Mesodermal cell (in vitro differentiated cells): ENCODE results near the gene GPBP1.
"Not testable (repeated sequence)": the region's sequence is repeated elsewhere in the genome, so short reads cannot be mapped to it uniquely, and the experiment has no call there.

ENCODE experiments used
- H3K27ac ChIP-seq: 2 replicates; pipeline ENCODE4 v1.7.0; 2013; ENCODE audit warnings: mild to moderate bottlenecking, low read depth, low read length, moderate library complexity; ENCODE audit not compliant: severe bottlenecking
- H3K36me3 ChIP-seq: 2 replicates; pipeline ENCODE4 v1.7.1; 2013; ENCODE audit warnings: mild to moderate bottlenecking, low read length, moderate library complexity; ENCODE audit not compliant: control insufficient read depth, insufficient read depth
- H3K4me1 ChIP-seq: one replicate; pipeline ENCODE4 v1.7.1; 2013; ENCODE audit warnings: mild to moderate bottlenecking, low read length; ENCODE audit not compliant: insufficient read depth, control insufficient read depth, poor library complexity, severe bottlenecking
- H3K4me3 ChIP-seq: 2 replicates; pipeline ENCODE4 v1.7.0; 2013; ENCODE audit warnings: low read length, control low read depth, mild to moderate bottlenecking; ENCODE audit not compliant: insufficient read depth, poor library complexity, severe bottlenecking; ENCODE audit errors: extremely low read depth
- H3K9me3 ChIP-seq: 2 replicates; pipeline ENCODE4 v1.7.1; 2013; ENCODE audit warnings: mild to moderate bottlenecking, low read length, moderate library complexity; ENCODE audit not compliant: control insufficient read depth
- WGBS, 2 experiments: methylation state at CpG; one replicate each; pipeline ENCODE4 v1.1.5; 2013; ENCODE audit warnings: missing lambda C conversion rate in 2 of 2; ENCODE audit not compliant: insufficient coverage in 2 of 2; 5-methylcytosine and 5-hydroxymethylcytosine counted together

GPBP1 gene

GRCh38 chr5:57191163-57191562 is 17.3 kb downstream of the GPBP1 start:
- Histone ChIP-seq H3K36me3 (peaks cover 46% of the 10 kb centered on the region), H3K4me1 (no peaks in the 10 kb centered on the region), H3K27ac (no peak overlapping the region), H3K9me3 (no peaks in the 10 kb centered on the region), H3K4me3 (no peak overlapping the region)
- WGBS, 2 experiments = 97 to 99% methylated on average over 5 of the region's 5 CpGs

- Histone ChIP-seq H3K4me1 (no peaks in the 10 kb centered on the region), H3K36me3 (peaks cover 54% of the 10 kb centered on the region), H3K27ac (no peak overlapping the region), H3K9me3 (no peaks in the 10 kb centered on the region), H3K4me3 (no peak overlapping the region)
- 90 to 100% methylated on average over 2 of the region's 2 CpGs for WGBS, 2 experiments
Observed at GRCh38 chr5:57191986-57192385, 18.1 kb downstream of the GPBP1 start.

- H3K36me3 ChIP-seq = peaks cover 59% of the 10 kb centered on the region
- WGBS, 2 experiments = 97% methylated on average over 5 of the region's 6 CpGs
- H3K4me3 ChIP-seq = not testable (repeated sequence)
Observed at GRCh38 chr5:57192832-57193231, 19.0 kb downstream of the GPBP1 start.

DNA sequence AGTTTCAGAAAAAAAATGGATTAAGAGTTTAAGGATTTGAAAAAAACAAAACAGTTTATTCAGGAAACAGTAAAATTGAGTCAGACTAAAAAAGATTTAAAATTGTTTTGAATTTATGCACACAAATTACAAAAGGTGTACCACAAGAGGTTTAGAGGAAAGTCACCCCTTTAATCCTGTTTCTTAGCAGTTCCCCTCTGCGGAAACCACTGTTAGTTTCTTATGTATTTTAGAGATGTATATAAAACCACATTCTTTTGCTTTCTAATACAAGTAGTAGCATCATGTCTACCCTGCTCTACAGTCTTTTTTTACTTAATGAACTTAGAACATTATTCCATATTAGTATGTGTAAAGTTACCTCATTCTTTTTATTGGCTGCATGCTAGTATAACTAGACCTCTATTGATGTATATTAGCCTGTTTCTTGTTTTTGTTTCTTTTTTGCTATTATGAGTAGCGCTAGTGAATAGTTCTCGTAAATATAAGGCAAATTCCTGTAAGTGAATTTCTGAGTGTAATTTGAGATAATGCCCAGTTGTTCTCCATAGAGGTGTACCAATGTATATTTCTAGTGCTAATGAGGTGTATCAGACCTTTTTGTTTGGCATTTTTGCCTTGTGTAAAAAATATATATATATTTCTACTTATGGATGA is 20.0 kb downstream of the GPBP1 start:
- WGBS, 2 experiments = 80 to 90% methylated on average over 2 of the region's 3 CpGs
- Histone ChIP-seq H3K27ac (no peak overlapping the region), H3K4me1 (no peaks in the 10 kb centered on the region), H3K36me3 (peaks cover 61% of the 10 kb centered on the region), H3K9me3 (no peaks in the 10 kb centered on the region), H3K4me3 (no peak overlapping the region)

More at GRCh38 chr5:57192832-57193231, 19.0 kb downstream of the GPBP1 start:
- H3K27ac ChIP-seq, H3K4me1 ChIP-seq, H3K9me3 ChIP-seq: not testable (repeated sequence)

GRCh38 chr5:57194653-57195052 is 20.8 kb downstream of the GPBP1 start:
- Histone ChIP-seq H3K27ac (no peak overlapping the region), H3K4me1 (no peaks in the 10 kb centered on the region), H3K36me3 (peaks cover 61% of the 10 kb centered on the region), H3K9me3 (no peaks in the 10 kb centered on the region), H3K4me3 (no peak overlapping the region)
- WGBS, 2 experiments = no CpG with 5 or more reads among the region's 2 CpGs

GRCh38 chr5:57195060-57195459 is 21.2 kb downstream of the GPBP1 start:
- H3K36me3 ChIP-seq = peaks cover 60% of the 10 kb centered on the region
- WGBS, 2 experiments = 88 to 100% methylated on average over 1 of the region's 2 CpGs

GRCh38 chr5:57199866-57200265 is 26.0 kb downstream of the GPBP1 start:
- 47 to 58% methylated on average over 3 of the region's 8 CpGs for WGBS, 2 experiments

More at GRCh38 chr5:57195060-57195459, 21.2 kb downstream of the GPBP1 start:
- Histone ChIP-seq H3K4me1 (no peaks in the 10 kb centered on the region), H3K9me3 (no peaks in the 10 kb centered on the region), H3K4me3 (no peak overlapping the region), H3K27ac (no peak overlapping the region)

GRCh38 chr5:57202811-57203210 is 29.0 kb downstream of the GPBP1 start:
- peaks cover 23% of the 10 kb centered on the region for H3K36me3 ChIP-seq
- no peaks in the 10 kb centered on the region for H3K4me1 ChIP-seq
- no peak overlapping the region for H3K4me3 ChIP-seq
- no CpG with 5 or more reads among the region's 1 CpG for WGBS, 2 experiments
- H3K9me3 ChIP-seq = no peaks in the 10 kb centered on the region
- no peak overlapping the region for H3K27ac ChIP-seq

More at GRCh38 chr5:57199866-57200265, 26.0 kb downstream of the GPBP1 start:
- Histone ChIP-seq H3K27ac (no peak overlapping the region), H3K4me3 (no peak overlapping the region), H3K36me3 (peaks cover 44% of the 10 kb centered on the region), H3K9me3 (no peaks in the 10 kb centered on the region), H3K4me1 (no peaks in the 10 kb centered on the region)

- no peaks in the 10 kb centered on the region for H3K4me1 ChIP-seq
- H3K4me3 ChIP-seq = no peak overlapping the region
- peaks cover 9% of the 10 kb centered on the region for H3K36me3 ChIP-seq
- H3K27ac ChIP-seq = no peak overlapping the region
- no peaks in the 10 kb centered on the region for H3K9me3 ChIP-seq
- WGBS, 2 experiments = 89 to 91% methylated on average over 6 to 7 of the region's 7 CpGs
Observed at GRCh38 chr5:57207007-57207653, 33.3 kb downstream of the GPBP1 start.

DNA sequence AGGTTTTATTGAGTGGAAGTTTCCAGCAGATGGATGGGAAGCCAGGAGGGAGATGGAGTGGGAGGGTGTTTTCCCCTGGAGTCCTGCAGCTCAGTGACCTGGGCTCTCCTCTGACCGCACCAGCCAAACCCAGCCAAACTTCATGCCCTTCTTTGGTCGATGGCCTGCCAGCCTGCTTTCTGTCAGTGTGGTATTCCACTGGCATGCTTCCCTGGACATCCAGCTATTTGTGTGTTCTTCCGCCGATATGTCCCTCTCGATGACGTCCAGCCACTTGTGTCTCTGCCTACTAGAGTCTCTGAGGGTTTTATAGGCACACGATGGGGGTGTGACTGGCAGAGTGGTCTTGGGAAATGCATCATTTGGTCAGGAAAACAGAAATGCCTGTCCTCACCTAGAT is 33.8 kb downstream of the GPBP1 start:
- Histone ChIP-seq H3K27ac (no peak overlapping the region), H3K4me3 (no peak overlapping the region), H3K4me1 (no peaks in the 10 kb centered on the region), H3K36me3 (peaks cover 9% of the 10 kb centered on the region), H3K9me3 (no peaks in the 10 kb centered on the region)
- 99 to 100% methylated on average over 5 to 7 of the region's 7 CpGs for WGBS, 2 experiments
